ENCODE results near the gene ATP13A2. TPM values are rescaled to one million over a fixed set of nuclear protein-coding genes. Genes with fewer than 3 reads are reported as not detected.
"Not testable (repeated sequence)": the region's sequence is repeated elsewhere in the genome, so short reads cannot be mapped to it uniquely, and the experiment has no call there.

ATP13A2 gene
- total RNA-seq, 2 experiments from 2014 or later = 41.8 to 45.9 TPM

- Mint-ChIP-seq H3K4me1 (ENCODE audit: low read depth) (no peaks in the 10 kb centered on the region), H3K27ac (no peak overlapping the region), H3K27me3 (no peaks in the 10 kb centered on the region), H3K36me3 (peaks cover 3% of the 10 kb centered on the region), H3K9me3 (no peaks in the 10 kb centered on the region), H3K4me3 (no peak overlapping the region)
- POLR2A ChIA-PET = no interaction called here
- DNase-seq = no peak
- CTCF ChIA-PET = interaction anchor here (1.4 kb wide), 1 partner anchor 323 kb away, joined by 5 read pairs; no protein-coding TSS in a partner anchor
- intact Hi-C loops (cut with micrococcal nuclease) = no loop called here
These were observed 67.7 kb downstream of the ATP13A2 start for GRCh38 chr1:16944038-16944437.

GRCh38 chr1:16939386-16940180 is 72.1 kb downstream of the ATP13A2 start:
- H3K4me1 Mint-ChIP-seq (ENCODE audit: low read depth); H3K36me3 Mint-ChIP-seq; H3K27me3 Mint-ChIP-seq; POLR2A ChIA-PET; intact Hi-C loops (cut with micrococcal nuclease); H3K27ac Mint-ChIP-seq; DNase-seq; H3K9me3 Mint-ChIP-seq; H3K4me3 Mint-ChIP-seq: not testable (repeated sequence)
- CTCF ChIA-PET = interaction anchor here (0.7 to 1.0 kb wide), 2 partner anchors 12 to 232 kb away, joined by 4 read pairs; no protein-coding TSS in a partner anchor

GRCh38 chr1:16938351-16939321 is 73.1 kb downstream of the ATP13A2 start:
- intact Hi-C loops (cut with micrococcal nuclease) = no loop called here
- no peak overlapping the region for H3K4me3 Mint-ChIP-seq
- ChIA-PET POLR2A (no interaction called here), CTCF (no interaction called here)
- peaks cover 4% of the 10 kb centered on the region for H3K36me3 Mint-ChIP-seq
- no peaks in the 10 kb centered on the region for H3K9me3 Mint-ChIP-seq
- H3K27ac Mint-ChIP-seq = no peak overlapping the region
- H3K4me1 Mint-ChIP-seq (ENCODE audit: low read depth) = no peaks in the 10 kb centered on the region
- H3K27me3 Mint-ChIP-seq = no peaks in the 10 kb centered on the region
- no peak for DNase-seq

- H3K27ac Mint-ChIP-seq; POLR2A ChIA-PET; H3K4me1 Mint-ChIP-seq (ENCODE audit: low read depth); H3K4me3 Mint-ChIP-seq; H3K36me3 Mint-ChIP-seq; DNase-seq; H3K27me3 Mint-ChIP-seq; intact Hi-C loops (cut with micrococcal nuclease); H3K9me3 Mint-ChIP-seq: not testable (repeated sequence)
- CTCF ChIA-PET = interaction anchor here (1.6 kb wide), 1 partner anchor 24 kb away, joined by 4 read pairs; no protein-coding TSS in a partner anchor
These were observed 75.1 kb downstream of the ATP13A2 start for GRCh38 chr1:16936580-16936979.

Other genes starting within 250 kb of the ATP13A2 start
- gene RNU1-2, start 115.9 kb downstream of the ATP13A2 start, total RNA-seq = 1,000 to 10,000 TPM; 1,390 to 1,409 TPM
- 10 to 100 TPM; 15.9 to 18.7 TPM for gene CROCC, start 90.0 kb downstream of the ATP13A2 start, total RNA-seq
- gene MFAP2, start 31.3 kb downstream of the ATP13A2 start, total RNA-seq = not detected
- gene SDHB, start 42.1 kb upstream of the ATP13A2 start, total RNA-seq = 100 to 1,000 TPM; 154 to 163 TPM
- not detected for gene PADI2, start 107.5 kb upstream of the ATP13A2 start, total RNA-seq
- not detected for gene PADI1, start 193.2 kb upstream of the ATP13A2 start, total RNA-seq
- gene PADI3, start 237.2 kb upstream of the ATP13A2 start, total RNA-seq = not detected

Data from activated CD4-positive, alpha-beta memory T cell treated with anti-CD3 and anti-CD28 coated beads for 36 hours (primary cell).